Transverse colon (tissue), 4 donors: Measurements from ENCODE around the gene APOC3.

Experiments
- CTCF ChIP-seq, 5 experiments: fragments of 200-600 bp in 3 of 5; fragments of 450-650 bp in 2 of 5; sonication (generic) in 3 of 5; IDR thresholded peaks; 1 replicate in 2 of 5; 2 replicates in 3 of 5; pipeline ENCODE4 v1.5.1; 2016 to 2017; ENCODE audit warnings: antibody characterized with exemption in 5 of 5, inconsistent platforms in 3 of 5, mild to moderate bottlenecking in 2 of 5, moderate library complexity in 1 of 5
- EP300 ChIP-seq: sonication (generic); formaldehyde crosslinking; IDR thresholded peaks from one replicate; pipeline ENCODE4 v1.6.1; 2017; ENCODE audit warnings: antibody characterized with exemption, low read depth
- POLR2A ChIP-seq: fragments of 450-650 bp; IDR thresholded peaks from one replicate; pipeline ENCODE4 v1.6.1; 2016; ENCODE audit warnings: antibody characterized with exemption, mild to moderate bottlenecking, moderate library complexity
- POLR2AphosphoS5 ChIP-seq, 3 donors: sonication (generic); formaldehyde crosslinking; IDR thresholded peaks; one replicate each; pipeline ENCODE4 v1.6.1; 2016; ENCODE audit warnings: antibody characterized with exemption in 3 of 3

GRCh38 chr11:116851626-116852025 lies 21.9 kb downstream of the APOC3 start:
- TF ChIP-seq CTCF (IDR thresholded peaks at IDR 0.05) (no peak), POLR2A (no peak), EP300 (no peak), POLR2AphosphoS5 (IDR thresholded peaks at IDR 0.05) (no peak)
